GM11168 (cell line): ENCODE results near the gene SLC7A14.

Experiments
- in situ Hi-C: fragments of 300-500 bp; cut with MboI; formaldehyde crosslinking; loops from one replicate; pipeline ENCODE4 v1.12.0; 2022; ENCODE audit warnings: low sequenced_read_pairs; ENCODE audit not compliant: unreplicated experiment

Gene SLC7A14

DNA sequence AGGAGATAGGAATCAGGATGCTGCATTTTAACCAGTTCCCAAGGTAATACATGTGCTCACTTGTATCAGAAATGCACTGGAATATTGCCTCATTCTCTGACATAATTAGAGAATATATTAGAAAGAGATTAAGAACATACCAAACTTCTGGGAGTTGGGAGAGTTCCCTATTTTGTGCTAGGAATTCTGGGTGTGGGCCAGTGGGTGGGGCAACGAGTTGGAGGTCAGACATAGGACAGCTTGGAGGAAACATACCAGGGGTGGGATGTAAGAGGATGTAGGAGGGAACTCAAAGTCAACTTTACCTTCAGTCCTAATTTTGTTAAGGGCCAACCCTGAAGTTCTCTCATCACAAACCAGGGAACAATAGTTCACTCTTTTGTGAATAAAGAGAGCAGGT, 83.6 kb downstream of the SLC7A14 start:
- in situ Hi-C loops: no loop called here

DNA sequence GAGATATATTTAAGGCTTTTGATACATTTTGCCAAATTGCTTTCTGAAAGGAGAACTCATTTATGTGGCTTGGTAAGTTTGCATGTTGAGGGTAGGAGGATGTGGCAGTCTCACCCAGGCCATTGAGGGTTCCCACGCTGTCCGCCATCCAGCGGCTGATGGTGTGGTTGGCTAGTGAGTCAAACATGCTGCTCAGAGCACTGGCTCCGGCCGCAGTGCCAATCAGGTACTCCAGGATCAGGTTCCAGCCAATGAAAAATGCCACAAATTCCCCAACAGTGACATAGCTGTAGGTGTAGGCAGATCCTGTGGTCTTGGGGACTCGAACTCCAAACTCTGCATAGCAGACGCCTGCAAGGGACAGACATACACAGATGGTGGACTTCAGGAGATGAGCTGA, 84.9 kb downstream of the SLC7A14 start:
- in situ Hi-C loops: no loop called here

DNA sequence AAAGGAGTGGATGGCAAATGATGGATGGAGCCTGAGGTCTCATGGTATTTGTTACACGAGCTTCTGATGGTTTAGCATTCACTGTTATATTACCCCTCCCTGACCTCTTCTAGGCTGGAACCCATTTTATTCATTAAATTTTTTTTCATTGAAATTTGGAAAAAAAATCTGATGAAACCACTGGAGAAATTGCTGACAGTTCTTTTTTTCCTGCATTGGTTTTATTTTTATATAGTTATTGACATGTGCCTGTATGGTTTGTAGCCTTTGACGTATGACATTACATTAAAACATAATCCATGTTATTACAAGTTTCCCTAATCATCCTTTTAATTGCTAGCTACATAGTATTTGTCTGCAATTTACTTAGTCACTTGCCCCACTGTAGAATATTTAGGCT, 85.4 kb downstream of the SLC7A14 start:
- in situ Hi-C loops: no loop called here

DNA sequence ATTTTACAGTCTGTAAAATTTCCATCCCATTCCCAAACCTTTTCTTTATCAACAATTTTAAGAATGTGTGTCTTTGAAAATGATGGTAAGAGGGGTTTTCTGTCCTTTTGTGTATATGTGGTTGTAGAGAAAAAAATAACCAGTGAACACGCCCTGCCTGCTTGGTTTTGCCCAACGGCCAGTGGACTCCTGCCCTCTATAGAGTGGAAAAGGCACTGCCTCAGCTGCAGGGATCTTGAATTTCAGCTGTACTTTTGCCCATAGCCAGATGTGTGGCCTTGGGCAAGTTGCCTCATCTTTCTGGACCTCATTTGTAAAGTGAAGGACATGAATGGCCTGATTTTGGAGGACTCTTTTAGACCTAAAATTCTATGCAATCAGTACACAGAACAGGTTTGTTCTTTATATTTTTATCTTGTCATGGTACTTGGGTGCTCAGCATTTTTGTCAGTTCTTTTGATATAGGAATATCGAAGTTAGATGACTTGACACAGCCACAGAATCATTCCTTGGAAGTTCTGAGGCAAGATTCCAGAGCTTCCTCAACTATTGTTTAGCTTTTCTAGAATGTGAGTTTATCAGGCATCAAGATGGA, 86.2 kb downstream of the SLC7A14 start:
- in situ Hi-C loops: no loop called here

DNA sequence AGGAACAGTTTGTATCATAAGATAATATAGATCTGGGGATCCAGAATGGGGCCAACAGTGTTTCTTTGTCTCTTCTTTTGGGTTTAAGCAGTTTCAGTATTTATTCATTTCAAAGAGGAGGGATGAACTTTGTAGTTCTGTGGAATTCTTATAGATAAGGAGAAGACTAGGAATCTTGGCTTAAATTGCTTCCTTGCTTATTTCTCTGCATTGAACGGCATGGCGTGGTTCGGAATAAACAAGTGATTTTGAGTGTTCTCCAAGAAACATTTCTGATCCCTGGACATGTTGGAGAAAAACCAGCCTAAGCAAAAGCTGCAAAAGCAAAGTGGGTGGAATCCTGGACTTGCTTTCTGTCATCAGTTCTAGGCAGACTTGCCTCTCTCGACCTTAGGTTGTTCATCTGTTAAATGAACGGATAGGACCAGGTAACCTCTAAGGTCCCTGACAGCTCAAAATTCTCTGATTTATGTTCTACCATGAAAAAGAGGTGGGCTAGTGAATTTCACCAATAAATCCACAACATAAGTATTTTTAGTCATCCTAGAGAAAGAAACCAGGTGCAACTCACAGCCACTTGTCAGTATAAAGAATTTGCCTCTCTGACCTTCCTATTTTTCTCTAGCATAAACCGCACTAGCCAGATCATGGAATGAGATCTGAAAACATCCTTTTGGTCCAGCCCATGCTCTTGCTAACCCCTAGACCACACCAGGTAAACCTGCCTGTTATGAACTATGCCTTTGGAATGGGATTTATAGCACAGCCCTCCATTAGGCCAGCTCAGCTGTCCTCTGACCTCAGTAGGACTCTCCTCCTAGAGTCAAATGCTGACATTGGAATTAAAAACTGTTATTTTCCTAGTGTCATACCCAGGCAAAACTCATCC, 88.4 kb downstream of the SLC7A14 start:
- in situ Hi-C loops: no loop called here

DNA sequence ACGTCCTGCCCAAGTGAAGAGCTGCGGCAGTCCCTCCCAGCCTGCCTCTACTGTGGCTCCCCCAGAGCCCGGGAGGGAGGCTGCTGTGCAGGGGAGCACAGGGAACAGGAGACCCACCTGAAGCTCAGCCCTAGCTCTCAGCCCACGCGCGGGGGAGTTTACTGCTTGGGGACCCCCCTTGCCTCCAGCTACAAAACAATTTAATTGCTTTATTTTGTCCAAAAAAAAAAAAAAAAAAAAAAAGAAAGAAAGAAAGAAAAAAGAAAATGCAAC, 89.1 kb downstream of the SLC7A14 start:
- in situ Hi-C loops: no loop called here

DNA sequence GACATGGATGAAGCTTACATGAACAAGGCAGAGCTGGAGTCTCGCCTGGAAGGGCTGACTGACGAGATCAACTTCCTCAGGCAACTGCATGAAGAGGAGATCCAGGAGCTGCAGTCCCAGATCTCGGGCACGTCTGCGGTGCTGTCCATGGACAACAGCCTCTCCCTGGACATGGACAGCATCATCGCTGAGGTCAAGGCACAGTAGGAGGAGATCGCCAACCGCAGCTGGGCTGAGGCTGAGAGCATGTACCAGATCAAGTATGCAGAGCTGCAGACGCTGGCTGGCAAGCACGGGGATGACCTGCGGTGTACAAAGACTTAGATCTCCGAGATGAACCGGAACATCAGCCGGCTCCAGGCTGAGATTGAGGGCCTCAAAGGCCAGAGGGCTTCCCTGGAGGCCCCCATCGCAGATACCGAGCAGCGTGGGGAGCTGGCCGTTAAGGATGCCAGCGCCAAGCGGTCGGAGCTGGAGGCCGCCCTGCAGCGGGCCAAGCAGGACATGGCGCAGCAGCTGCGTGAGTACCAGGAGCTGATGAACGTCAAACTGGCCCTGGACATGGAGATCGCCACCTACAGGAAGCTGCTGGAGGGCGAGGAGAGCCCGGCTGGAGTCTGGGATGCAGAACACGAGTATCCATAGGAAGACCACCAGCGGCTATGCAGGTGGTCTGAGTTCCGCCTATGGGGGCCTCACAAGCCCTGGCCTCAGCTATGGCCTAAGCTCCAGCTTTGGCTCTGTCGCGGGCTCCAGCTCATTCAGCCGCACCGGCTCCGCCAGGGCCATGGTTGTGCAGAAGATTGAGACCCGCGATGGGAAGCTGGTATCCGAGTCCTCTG, 89.6 kb downstream of the SLC7A14 start:
- in situ Hi-C loops: no loop called here

DNA sequence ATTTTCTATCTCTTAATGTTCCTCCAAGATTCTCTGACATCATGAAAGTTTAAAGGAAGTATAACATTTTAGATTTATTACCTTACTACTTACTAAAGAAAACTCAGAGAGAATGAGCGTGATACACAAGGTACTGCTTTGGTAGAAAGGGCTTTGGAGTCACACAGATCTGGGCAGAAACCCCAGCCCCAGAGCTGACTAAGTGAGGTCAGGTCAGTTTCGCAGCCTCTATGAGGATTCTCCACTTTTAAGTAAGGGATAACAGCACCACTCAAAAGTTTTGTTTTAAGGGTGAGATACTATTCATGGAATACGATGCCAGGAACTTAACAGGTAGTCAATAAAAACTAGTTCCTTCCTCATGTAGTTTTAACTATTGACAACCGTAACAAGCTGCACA, 91.1 kb downstream of the SLC7A14 start:
- in situ Hi-C loops: no loop called here

DNA sequence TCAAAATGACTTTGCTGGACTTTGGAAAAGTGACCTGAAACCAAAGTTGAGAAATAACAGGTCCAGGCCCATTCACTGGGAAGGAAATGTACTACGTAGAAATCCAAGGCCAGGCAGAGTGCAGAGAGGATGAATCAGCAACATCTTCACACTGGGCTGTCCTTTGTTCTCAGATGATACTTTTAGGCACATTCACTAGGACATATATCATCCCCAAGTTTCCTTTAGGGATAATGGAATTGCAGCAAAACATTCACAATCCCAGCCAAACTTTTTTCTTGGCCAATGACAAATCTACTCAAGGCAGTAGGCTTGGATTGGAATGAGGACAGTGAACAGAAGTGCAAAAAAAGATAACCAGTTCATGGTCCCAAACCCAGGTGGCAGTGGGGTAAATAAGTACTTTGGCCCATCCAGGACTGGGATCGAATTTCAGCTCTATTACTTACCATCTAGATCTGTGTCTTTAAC, 92.1 kb downstream of the SLC7A14 start:
- in situ Hi-C loops: no loop called here

DNA sequence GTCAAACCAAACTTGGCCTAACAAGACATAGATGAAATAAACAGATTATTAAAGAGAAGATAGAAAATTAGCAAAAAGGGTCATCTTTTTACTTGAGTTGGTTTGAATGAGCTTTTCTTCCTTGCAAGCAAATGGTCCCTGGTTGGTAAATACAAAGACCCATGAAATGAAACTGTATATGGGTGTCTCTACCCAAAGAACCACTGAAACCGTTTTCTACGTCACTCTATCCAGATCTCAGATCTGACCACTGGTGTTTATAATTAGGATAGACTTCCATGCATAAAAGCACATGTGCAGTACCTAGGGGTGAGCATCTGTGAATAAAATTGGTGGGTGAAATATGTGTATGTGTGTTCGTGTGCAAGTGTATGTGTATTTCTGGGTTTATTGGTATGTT, 94.0 kb downstream of the SLC7A14 start:
- in situ Hi-C loops: no loop called here

DNA sequence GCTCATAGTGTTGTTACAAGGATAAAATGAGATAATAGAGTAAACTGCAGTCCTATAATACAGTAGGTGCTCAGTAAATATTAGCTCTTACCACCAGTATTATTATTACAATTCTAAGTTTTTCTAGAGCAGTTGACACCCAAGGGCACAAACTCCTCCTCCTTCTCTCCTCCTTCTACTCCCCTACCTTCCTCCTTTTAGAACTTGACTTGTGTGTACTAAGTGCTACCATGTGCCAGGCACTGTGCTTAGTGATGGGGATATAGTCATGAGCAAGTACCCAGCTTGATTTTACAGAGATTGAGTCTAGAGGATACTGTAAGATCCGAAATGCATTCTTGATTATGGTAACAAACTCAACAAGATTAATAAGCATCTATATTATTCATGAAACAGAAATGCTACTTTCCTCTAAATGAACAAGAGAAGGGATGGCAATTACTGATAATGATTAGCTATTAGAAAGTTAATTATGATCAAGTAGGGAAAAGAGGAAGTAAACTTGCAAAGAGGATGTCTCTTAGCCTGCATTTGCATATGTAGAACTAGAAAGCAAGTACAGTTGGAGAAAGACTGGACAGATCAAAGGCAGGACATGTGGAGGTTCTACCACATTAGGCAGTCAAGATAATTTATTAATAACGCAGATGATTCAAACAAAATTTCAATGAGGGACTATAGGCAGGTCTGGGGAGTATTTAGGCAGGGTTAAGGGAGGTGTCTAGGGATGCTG, 94.9 kb downstream of the SLC7A14 start:
- in situ Hi-C loops: no loop called here

DNA sequence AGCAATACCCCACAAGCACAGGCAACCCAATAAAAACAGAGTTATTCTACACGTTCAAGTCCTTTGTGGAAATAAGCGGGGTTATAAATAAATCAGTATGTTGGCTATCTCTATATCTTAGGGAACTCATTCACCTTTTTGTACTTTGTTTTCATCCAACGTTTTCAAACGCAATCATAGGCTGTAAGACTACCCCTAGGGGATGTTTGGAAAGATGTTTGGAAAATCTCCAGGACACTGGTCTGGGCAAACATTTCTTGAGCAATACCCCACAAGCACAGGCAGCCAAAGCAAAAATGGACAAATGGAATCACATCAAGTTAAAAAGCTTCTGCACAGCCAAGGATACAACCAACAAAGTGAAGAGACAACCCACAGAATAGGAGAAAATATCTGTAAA, 97.1 kb downstream of the SLC7A14 start:
- in situ Hi-C loops: no loop called here

DNA sequence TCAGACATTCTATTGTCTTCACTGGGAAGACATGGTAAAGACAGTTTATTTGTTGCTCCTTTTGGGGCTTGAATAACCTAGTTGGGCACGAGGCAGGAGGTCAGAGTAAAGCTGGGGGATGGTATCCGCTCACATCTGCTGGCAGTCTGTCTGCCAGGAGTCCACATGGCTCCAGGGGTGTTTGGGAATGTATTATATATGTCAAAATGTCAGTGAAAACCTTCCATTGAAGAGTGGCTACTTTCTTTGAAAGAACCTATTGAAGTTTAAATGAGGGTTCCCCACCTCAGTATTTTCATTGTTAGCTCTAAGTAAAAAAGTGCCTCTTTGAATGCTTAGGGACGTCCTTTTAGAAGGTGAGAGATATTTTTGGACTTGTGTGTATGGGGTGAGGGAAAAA, 98.8 kb downstream of the SLC7A14 start:
- in situ Hi-C loops: no loop called here

DNA sequence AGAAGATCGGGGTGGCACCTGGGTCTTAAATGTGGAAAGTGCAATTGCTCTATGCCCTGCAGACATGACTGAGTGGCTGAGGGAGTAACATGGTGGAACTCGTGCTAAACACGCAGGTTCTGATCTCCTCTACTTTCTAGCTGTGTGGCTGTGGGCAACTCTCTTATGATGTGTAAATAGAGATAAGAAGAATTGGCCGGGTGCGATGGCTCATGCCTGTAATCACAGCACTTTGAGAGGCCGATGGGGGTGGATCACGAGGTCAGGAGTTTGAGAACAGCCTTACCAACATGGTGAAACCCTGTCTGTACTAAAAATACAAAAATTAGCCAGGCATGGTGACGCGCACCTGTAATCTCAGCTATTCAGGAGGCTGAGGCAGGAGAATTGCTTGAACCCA, 99.5 kb downstream of the SLC7A14 start:
- in situ Hi-C loops: no loop called here

DNA sequence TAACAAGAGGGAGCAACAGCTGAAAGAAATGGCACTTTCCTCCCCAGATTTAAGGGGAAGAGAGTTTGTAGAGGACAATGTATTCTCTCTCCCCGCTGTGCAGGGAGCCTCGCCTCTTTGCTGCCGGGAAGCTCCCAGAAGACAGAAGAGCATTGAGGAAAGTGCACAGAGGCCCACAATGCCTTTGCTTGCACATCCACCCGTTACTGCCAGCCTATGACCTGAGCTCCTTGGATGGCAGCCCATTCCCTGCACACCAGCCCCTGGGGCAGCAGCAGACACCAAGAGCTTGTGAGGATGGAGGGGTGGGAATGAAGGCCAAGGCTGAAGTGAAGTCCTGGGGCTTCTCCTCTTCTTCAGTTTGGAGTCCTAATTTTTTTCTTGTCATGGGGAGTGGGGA, 100.2 kb downstream of the SLC7A14 start:
- in situ Hi-C loops: no loop called here

DNA sequence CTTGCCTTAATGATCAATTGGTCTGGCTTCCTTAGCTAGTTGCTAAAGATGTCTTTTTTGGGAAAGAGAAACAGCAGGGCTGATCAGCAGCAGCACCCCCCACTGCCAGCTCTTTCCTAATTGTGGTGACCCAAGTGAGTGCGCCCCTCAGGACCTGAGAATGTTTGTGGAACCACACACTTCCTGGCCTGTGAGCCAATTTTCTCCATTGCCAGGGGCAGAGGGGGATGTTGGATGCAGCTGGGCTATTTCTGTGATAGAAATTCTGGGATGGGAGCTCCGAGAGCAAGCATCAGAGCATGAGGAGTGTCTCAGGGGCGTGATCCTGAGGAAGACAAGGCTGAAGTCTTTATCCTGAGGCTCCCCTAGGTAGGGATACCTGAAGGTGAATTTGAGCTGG, 100.6 kb downstream of the SLC7A14 start:
- in situ Hi-C loops: no loop called here

DNA sequence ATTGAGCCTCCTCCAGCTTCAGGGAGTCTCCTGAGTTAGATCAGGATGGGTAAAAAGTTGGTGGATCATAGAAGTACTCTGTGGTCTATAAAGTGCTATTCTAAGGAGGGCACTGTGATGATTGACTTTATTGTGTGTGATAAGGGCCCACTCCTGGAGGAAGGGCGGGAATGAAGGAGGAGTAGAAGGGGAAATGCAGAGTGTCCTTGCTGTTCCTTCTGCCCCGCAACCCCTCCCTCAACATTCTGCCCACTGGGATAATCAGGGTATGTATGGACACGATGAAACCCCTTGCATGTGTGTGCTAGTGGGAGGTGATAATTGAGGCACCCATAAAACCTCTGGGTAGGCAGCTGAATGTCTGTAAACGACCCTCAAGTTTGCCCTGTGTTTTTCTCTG, 101.0 kb downstream of the SLC7A14 start:
- in situ Hi-C loops: no loop called here

DNA sequence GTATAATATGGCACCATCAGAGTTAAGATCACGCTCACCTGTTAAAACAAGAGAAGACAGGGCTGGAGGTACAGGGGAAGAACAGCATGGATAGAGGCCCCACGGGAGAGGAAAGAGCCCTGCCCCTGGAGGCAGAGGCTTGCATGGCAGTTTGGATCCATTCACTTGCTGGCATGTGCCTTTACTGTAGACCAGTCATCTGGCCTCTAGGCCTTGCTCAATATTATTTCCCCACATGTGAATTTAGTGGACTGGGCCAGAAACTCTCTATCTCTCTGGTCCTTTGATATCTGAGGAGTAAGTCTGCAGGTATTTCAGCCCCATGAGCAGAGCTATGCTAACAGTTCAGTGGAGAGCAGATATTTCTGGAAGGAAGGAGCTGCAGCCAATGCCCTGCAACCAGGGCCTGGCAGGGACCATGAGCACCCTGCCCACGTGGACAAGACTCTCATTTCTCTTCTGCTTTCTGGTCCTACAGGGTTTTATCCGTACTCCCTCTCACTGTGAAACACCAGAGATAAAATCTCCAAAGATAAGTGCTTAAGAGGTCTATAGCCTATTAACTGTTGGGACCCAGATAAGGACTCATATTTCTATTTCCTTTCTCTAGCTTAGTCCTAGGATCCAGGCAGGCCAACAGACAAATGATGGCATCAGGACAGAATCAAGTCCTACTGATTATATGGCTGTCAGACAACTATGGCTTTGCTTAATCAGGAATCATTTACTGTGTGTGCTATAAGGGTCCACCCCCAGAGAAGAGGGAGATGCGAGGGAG, 102.2 kb downstream of the SLC7A14 start:
- in situ Hi-C loops: no loop called here

DNA sequence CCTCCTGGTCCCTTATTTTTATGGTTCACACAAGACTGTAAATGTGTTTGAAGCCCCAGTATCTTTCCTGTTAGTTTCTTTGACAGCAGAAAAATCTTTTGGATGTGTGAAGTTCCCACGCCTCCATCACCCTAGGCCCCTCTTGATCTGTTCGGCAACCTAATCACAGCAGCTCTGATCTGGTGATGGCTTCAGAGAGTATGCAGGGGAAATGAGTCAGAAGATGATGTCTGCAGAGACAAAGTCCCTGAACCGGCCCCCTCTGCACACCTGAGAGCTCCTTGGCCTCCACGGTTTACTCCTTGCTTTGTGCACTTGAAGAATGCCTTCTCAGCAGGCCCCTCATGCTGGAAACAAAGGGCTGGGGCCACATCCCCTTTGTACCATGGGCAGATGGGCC, 103.7 kb downstream of the SLC7A14 start:
- in situ Hi-C loops: no loop called here

DNA sequence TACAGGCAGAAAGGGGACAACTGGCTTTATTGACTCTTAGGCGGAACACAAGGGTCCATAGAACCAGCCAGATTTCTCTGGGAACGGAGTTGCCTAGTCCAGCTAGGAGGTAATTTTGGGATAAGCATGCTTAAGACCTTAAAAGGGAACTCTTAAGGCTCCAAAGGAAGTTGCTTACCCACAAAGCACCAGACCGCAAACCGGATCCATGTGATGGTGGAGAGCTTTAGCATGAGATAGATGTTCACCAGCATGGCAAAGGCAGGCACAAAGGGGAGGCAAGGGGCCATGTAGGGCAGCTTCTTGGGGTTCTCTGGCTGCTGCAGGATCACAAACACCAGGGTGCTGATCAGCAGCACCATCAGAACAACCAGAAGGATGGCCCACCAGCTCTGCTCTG, 105.8 kb downstream of the SLC7A14 start:
- in situ Hi-C loops: no loop called here
